ENCODE results near the gene POLR2L.

The POLR2L gene

GRCh38 chr11:792535-792821, 49.9 kb downstream of the POLR2L start:
- DNase-seq = no peak

DNA sequence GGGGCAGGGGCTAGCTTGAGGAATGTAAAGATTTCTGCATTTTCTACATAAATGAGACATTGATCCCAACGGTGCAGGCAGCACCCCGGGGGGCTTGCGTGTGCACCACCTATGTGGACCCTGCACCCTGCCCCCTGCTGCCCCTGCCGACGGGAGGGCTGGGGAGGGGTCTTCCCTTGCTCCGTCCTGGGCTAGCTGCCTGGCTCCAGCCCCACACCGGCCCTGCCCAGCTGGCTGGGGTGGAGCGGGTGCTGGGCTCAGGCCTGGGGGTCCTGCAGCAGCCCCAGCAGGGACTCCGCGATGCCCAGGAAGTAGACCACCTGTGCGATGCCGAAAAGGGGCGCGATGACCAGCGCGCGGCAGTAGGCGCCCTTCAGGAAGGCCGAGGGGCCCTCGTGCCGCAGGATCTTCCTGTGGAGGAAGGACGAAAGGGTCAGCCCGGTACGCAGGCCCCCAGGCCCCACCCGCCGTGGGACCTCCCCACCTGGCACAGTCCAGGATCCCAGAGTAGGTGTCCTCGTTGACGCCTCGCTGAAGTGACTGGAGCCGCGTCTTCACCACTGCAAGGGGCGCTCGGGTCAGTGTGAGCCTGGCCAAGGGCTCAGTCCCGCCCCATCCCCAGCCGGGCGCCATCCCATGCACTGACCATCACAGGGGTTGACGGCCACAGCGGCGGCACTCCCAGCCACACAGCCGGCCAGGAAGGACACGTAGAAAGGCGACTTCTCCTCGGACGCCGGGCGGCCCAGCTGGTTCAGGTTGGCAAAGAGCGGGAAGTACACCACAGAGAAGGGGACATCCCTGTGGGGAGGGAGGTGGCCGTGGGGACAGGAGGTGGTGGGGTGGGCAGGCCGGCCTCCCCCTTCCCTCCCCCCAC, 50.4 kb downstream of the POLR2L start:
- no peak for DNase-seq

- DNase-seq = no peak
Measured at GRCh38 chr11:790721-791564, 51.4 kb downstream of the POLR2L start.

GRCh38 chr11:789943-790342, 52.4 kb downstream of the POLR2L start, which contains the start of gene CEND1:
Gene CEND1, minus strand, starts transcription at chr11:790090. Its CDS starts 1,514 bp downstream, at chr11:788576.
- DNase-seq = no peak
